ENCODE data around the gene SAMD1. TPM values are rescaled to one million over a fixed set of nuclear protein-coding genes. Genes with fewer than 3 reads are reported as not detected.

The SAMD1 gene
- total and polyA plus RNA-seq, 2 of the 13 experiments (the other 11 are each of a cell fraction or from before 2014, with no cell fraction given), result 17.5 to 45.0 TPM

DNA sequence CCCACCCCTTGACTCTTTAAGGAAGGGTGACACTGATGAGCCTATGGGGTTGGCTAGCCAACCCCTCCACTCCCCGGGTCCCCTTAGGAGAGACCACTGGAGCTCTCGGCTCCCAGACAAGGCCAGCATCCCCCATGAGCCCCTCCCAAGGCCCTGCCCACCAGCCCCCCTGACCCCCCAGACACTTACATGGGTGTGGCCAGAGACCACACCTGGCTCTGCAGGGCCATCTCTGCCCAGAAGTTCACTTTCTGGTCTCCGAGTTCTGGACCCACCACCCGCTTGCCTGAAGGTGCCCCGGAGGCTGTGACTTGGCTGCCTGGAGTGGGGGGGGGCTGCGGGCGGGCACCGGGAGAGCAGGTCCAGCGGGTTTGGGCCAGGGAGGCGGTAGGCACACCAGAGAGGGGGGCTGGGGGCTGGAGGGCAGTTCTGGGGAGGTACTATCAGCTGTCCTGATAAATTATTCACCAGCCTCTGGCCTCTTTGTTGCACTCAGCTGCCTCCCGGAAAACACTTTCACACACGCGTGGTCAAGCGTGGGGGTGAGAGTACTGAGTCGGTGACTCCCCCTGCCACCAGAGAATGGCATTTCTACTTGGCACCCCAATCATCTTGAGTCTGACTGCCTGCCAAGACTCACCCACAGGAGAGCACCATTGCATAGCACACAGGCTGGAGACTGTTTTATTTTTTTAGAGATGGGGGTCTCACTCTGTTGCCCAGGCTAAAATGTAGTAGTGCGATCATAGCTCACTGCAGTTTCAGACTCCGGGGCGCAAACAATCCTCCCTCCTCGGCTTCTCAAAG, 28.6 kb downstream of the SAMD1 start, which contains the start of gene PALM3 (continued):
- TF ChIP-seq, protein P1, sequence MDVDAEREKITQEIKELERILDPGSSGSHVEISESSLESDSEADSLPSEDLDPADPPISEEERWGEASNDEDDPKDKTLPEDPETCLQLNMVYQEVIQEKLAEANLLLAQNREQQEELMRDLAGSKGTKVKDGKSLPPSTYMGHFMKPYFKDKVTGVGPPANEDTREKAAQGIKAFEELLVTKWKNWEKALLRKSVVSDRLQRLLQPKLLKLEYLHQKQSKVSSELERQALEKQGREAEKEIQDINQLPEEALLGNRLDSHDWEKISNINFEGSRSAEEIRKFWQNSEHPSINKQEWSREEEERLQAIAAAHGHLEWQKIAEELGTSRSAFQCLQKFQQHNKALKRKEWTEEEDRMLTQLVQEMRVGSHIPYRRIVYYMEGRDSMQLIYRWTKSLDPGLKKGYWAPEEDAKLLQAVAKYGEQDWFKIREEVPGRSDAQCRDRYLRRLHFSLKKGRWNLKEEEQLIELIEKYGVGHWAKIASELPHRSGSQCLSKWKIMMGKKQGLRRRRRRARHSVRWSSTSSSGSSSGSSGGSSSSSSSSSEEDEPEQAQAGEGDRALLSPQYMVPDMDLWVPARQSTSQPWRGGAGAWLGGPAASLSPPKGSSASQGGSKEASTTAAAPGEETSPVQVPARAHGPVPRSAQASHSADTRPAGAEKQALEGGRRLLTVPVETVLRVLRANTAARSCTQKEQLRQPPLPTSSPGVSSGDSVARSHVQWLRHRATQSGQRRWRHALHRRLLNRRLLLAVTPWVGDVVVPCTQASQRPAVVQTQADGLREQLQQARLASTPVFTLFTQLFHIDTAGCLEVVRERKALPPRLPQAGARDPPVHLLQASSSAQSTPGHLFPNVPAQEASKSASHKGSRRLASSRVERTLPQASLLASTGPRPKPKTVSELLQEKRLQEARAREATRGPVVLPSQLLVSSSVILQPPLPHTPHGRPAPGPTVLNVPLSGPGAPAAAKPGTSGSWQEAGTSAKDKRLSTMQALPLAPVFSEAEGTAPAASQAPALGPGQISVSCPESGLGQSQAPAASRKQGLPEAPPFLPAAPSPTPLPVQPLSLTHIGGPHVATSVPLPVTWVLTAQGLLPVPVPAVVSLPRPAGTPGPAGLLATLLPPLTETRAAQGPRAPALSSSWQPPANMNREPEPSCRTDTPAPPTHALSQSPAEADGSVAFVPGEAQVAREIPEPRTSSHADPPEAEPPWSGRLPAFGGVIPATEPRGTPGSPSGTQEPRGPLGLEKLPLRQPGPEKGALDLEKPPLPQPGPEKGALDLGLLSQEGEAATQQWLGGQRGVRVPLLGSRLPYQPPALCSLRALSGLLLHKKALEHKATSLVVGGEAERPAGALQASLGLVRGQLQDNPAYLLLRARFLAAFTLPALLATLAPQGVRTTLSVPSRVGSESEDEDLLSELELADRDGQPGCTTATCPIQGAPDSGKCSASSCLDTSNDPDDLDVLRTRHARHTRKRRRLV (CRISPR knock-in tag; IDR thresholded peaks at IDR 0.05), result 0 out of 2 replicates have a peak, but pooled peaks have one; percentile 24
- TF ChIP-seq MAZ (IDR thresholded peaks at IDR 0.05; ENCODE audit: borderline replicate concordance, low read depth, low read length) (no peak; the same call in 1 of the 2 replicates), MAZ (CRISPR knock-in tag; IDR thresholded peaks at IDR 0.05; ENCODE audit: low read depth) (no peak), NR2F2 (IDR thresholded peaks at IDR 0.05; ENCODE audit: borderline replicate concordance, low read depth) (peak; percentile 7; the same call in 1 of the 2 replicates), ZSCAN21 (CRISPR knock-in tag; IDR thresholded peaks at IDR 0.05; ENCODE audit: borderline replicate concordance) (0 out of 2 replicates have a peak, but pooled peaks have one; percentile 13), ZNF891 (CRISPR knock-in tag; IDR thresholded peaks at IDR 0.05) (0 out of 2 replicates have a peak, but pooled peaks have one; percentile 19)
